Thymus (tissue), 11 donors: ENCODE data around the gene CACNA2D4. TPM values are rescaled to one million over a fixed set of nuclear protein-coding genes. Genes with fewer than 3 reads are reported as not detected.

Source experiments
- DNase-seq, 9 donors: peaks; one replicate each; pipeline ENCODE4 v3.0.0-alpha.2; 2013; ENCODE audit warnings: low spot score in 9 of 9, low read depth in 6 of 9, missing footprints in 1 of 9
- H3K27ac ChIP-seq, 2 donors: one replicate each; pipeline ENCODE4 v1.5.1; 2013; ENCODE audit warnings: control low read depth in 1 of 2, low read depth in 1 of 2, low read length in 1 of 2, mild to moderate bottlenecking in 1 of 2, moderate library complexity in 1 of 2
- H3K27me3 ChIP-seq, 2 donors: one replicate each; pipeline ENCODE4 v1.5.1; 2013; ENCODE audit warnings: low read length in 1 of 2; ENCODE audit not compliant: control insufficient read depth in 2 of 2, insufficient read depth in 1 of 2
- H3K36me3 ChIP-seq, 2 donors: one replicate each; pipeline ENCODE4 v1.5.1; 2013; ENCODE audit warnings: low read length in 1 of 2, mild to moderate bottlenecking in 1 of 2, moderate library complexity in 1 of 2; ENCODE audit not compliant: control insufficient read depth in 2 of 2, insufficient read depth in 2 of 2
- H3K4me1 ChIP-seq, 2 donors: one replicate each; pipeline ENCODE4 v1.5.1; 2013; ENCODE audit warnings: low read length in 2 of 2; ENCODE audit not compliant: control insufficient read depth in 2 of 2, insufficient read depth in 2 of 2
- H3K4me3 ChIP-seq, 2 donors: one replicate each; pipeline ENCODE4 v1.5.1; 2013; ENCODE audit warnings: low read length in 2 of 2, control low read depth in 1 of 2, mild to moderate bottlenecking in 1 of 2
- H3K9me3 ChIP-seq, 2 donors: one replicate each; pipeline ENCODE4 v1.5.1; 2013; ENCODE audit warnings: low read length in 1 of 2, mild to moderate bottlenecking in 1 of 2; ENCODE audit not compliant: control insufficient read depth in 2 of 2, insufficient read depth in 1 of 2
- WGBS: extraction: QIAGEN DNeasy Blood & Tissue Kit; methylation state at CpG from one replicate; pipeline ENCODE4 v1.1.7; 2013; 5-methylcytosine and 5-hydroxymethylcytosine counted together
- polyA plus RNA-seq: library from polyadenylated mRNA; stranded (reverse); fragments of 200-250 nt; gene quantifications from one replicate; pipeline ENCODE4 v1.2.3, GENCODE V29; 2013
- total RNA-seq: library from RNA; stranded (reverse); fragments of 120-200 nt; gene quantifications from one replicate; pipeline ENCODE4 v1.2.4, GENCODE V29; 2013
- donor health status: healthy.

The CACNA2D4 gene
- total and polyA plus RNA-seq, 2 donors: 4.9 to 5.1 TPM

- H3K36me3 ChIP-seq: no peaks in the 10 kb centered on the region
- H3K4me3 ChIP-seq: no peak overlapping the region
- 82% methylated on average over 10 of the region's 10 CpGs for WGBS
- no peak for DNase-seq
- H3K9me3 ChIP-seq: no peaks in the 10 kb centered on the region
- H3K4me1 ChIP-seq: no peaks in the 10 kb centered on the region
- no peak overlapping the region for H3K27ac ChIP-seq
- no peaks in the 10 kb centered on the region for H3K27me3 ChIP-seq
Measured at GRCh38 chr12:1848146-1848545, 70.3 kb downstream of the CACNA2D4 start.

GRCh38 chr12:1847411-1847810 lies 71.0 kb downstream of the CACNA2D4 start:
- H3K4me1 ChIP-seq: peaks cover 0 to 3% of the 10 kb centered on the region in 2 donors
- DNase-seq: no peak
- H3K27ac ChIP-seq: no peak overlapping the region
- no peak overlapping the region for H3K4me3 ChIP-seq
- WGBS: 96% methylated on average over 4 of the region's 4 CpGs
- no peaks in the 10 kb centered on the region for H3K27me3 ChIP-seq
- no peaks in the 10 kb centered on the region for H3K36me3 ChIP-seq
- no peaks in the 10 kb centered on the region for H3K9me3 ChIP-seq

- Histone ChIP-seq H3K9me3 (no peaks in the 10 kb centered on the region), H3K27ac (no peak overlapping the region), H3K4me3 (no peak overlapping the region), H3K36me3 (no peaks in the 10 kb centered on the region), H3K4me1 (peaks cover 0 to 8% of the 10 kb centered on the region in 2 donors), H3K27me3 (no peaks in the 10 kb centered on the region)
- WGBS: 92% methylated on average over 24 of the region's 24 CpGs
- DNase-seq: no peak
Measured at GRCh38 chr12:1846421-1847405, 71.7 kb downstream of the CACNA2D4 start.

- Histone ChIP-seq H3K36me3 (no peaks in the 10 kb centered on the region), H3K4me1 (peaks cover 0 to 8% of the 10 kb centered on the region in 2 donors), H3K27me3 (peaks cover 0 to 2% of the 10 kb centered on the region in 2 donors), H3K27ac (no peak overlapping the region), H3K4me3 (no peak overlapping the region), H3K9me3 (no peaks in the 10 kb centered on the region)
- WGBS: 99% methylated on average over 5 of the region's 5 CpGs
- DNase-seq: no peak
Measured at GRCh38 chr12:1845886-1846285, 72.6 kb downstream of the CACNA2D4 start.

- H3K9me3 ChIP-seq: no peaks in the 10 kb centered on the region
- 95% methylated on average over 14 of the region's 14 CpGs for WGBS
- no peak overlapping the region for H3K27ac ChIP-seq
- no peaks in the 10 kb centered on the region for H3K36me3 ChIP-seq
- H3K4me3 ChIP-seq: no peak overlapping the region
- DNase-seq: no peak
- H3K27me3 ChIP-seq: peaks cover 0 to 2% of the 10 kb centered on the region in 2 donors
- peaks cover 0 to 8% of the 10 kb centered on the region in 2 donors for H3K4me1 ChIP-seq
Measured at GRCh38 chr12:1845427-1845826, 73.0 kb downstream of the CACNA2D4 start.

- Histone ChIP-seq H3K27me3 (peaks cover 0 to 2% of the 10 kb centered on the region in 2 donors), H3K9me3 (no peaks in the 10 kb centered on the region)
- 81% methylated on average over 12 of the region's 12 CpGs for WGBS
Measured at GRCh38 chr12:1844661-1845409, 73.6 kb downstream of the CACNA2D4 start.

GRCh38 chr12:1844223-1844622 lies 74.2 kb downstream of the CACNA2D4 start:
- peaks cover 0 to 8% of the 10 kb centered on the region in 2 donors for H3K4me1 ChIP-seq
- no peaks in the 10 kb centered on the region for H3K36me3 ChIP-seq
- H3K27me3 ChIP-seq: peaks cover 0 to 2% of the 10 kb centered on the region in 2 donors
- no peaks in the 10 kb centered on the region for H3K9me3 ChIP-seq
- DNase-seq: no peak
- no peak overlapping the region for H3K27ac ChIP-seq
- 94% methylated on average over 10 of the region's 10 CpGs for WGBS
- H3K4me3 ChIP-seq: no peak overlapping the region

More at GRCh38 chr12:1844661-1845409, 73.6 kb downstream of the CACNA2D4 start:
- Histone ChIP-seq H3K36me3 (no peaks in the 10 kb centered on the region), H3K4me3 (no peak overlapping the region), H3K27ac (no peak overlapping the region), H3K4me1 (peaks cover 0 to 8% of the 10 kb centered on the region in 2 donors)
- DNase-seq: no peak

GRCh38 chr12:1843641-1844005 lies 74.8 kb downstream of the CACNA2D4 start:
- H3K27me3 ChIP-seq: peaks cover 0 to 2% of the 10 kb centered on the region in 2 donors
- WGBS: 63% methylated on average over 3 of the region's 3 CpGs
- H3K9me3 ChIP-seq: no peaks in the 10 kb centered on the region
- H3K27ac ChIP-seq: no peak overlapping the region
- no peak overlapping the region for H3K4me3 ChIP-seq
- no peak for DNase-seq
- no peaks in the 10 kb centered on the region for H3K36me3 ChIP-seq
- H3K4me1 ChIP-seq: peaks cover 0 to 8% of the 10 kb centered on the region in 2 donors
